HG03159 (cell line): Measurements from ENCODE around the gene GIMD1.
A peak's percentile ranks its signal among the peaks of the same experiment; 100 is the strongest.
"Not testable (repeated sequence)": the region's sequence is repeated elsewhere in the genome, so short reads cannot be mapped to it uniquely, and the experiment has no call there.

Source experiments
- ATAC-seq: cut with Tn5 transposase; IDR thresholded peaks from one replicate; pipeline ENCODE4 v1.9.1; 2021; ENCODE audit warnings: mild to moderate bottlenecking, moderate library complexity; ENCODE audit not compliant: unreplicated experiment

GIMD1 gene

GRCh38 chr4:106353786-106354185 is 14.8 kb downstream of the GIMD1 start:
- no peak for ATAC-seq

DNA sequence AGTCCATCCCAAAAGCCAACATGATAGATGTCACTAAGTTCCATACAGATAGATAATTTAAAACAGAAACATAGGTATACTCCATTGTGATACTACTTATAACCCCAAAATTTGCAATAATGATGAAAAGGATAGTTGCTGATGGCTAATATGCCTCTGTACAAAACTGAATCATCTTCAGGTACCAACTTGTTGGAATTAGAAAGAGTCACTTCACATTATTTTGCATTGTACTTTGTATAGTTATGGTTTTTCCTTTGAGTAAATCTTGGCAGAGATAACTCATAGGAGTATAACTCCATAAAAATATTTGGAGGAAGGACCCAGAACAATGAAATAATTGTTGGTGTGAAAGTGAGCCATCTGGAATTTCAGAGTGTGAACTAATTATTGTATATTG is 17.6 kb downstream of the GIMD1 start:
- no peak for ATAC-seq

GRCh38 chr4:106347167-106347566 is 21.4 kb downstream of the GIMD1 start:
- no peak for ATAC-seq

GRCh38 chr4:106344647-106344970 is 24.0 kb downstream of the GIMD1 start:
- no peak for ATAC-seq

DNA sequence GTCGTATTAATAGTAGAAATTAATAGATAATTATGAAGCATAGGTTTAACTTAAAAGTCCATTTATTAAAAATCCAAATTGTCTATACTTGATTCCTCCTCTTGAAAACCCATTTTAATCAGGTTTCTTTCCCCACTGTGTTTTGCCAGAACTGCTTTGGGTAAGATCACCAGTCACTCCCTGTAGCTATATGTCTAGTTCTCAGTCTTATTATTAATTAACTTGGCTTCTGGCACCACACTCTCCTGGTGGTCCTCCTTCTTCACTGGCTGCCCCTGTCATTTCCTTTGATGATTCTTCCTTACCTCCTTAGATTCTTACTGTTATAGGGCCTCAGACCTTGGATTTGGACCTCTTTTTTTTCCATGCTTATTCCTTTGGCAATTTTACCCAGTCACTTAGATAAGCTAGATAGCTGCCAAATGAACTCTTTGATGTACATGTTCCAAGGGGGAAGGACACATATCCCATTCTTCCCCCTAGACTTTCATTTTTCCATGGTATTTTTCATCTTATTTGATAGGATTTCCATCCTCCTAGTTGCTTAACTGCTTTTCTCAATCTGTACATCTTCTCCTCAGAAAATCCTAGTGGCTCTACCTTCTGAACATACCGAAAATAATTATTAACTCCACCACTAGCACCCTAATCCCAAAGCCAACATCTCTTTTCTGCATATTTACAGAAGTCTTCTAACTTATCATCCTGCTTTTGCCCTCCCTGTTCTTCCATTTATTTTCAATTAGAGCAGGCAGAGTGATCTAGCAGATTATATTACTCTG is 24.5 kb downstream of the GIMD1 start:
- no peak for ATAC-seq

DNA sequence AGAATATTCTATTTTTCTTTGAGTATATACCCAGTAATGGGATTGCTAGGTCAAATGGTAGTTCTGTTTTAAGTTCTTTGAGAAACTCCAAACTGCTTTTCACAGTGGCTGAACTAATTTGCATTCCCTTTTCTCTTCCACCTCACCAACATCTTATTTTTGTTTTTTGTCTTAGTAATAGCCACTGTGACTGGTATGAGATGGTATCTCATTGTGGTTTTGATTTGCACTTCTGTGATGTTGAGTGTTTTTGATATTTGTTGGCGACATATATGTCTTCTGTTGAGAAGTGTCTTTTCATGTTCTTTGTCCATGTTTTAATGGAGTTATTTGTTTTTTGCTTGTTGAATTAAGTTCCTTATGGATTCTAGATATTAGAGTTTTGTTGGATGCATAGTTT is 27.8 kb downstream of the GIMD1 start:
- ATAC-seq: no peak

- ATAC-seq: no peak
Measured at GRCh38 chr4:106339431-106339830, 29.1 kb downstream of the GIMD1 start.

DNA sequence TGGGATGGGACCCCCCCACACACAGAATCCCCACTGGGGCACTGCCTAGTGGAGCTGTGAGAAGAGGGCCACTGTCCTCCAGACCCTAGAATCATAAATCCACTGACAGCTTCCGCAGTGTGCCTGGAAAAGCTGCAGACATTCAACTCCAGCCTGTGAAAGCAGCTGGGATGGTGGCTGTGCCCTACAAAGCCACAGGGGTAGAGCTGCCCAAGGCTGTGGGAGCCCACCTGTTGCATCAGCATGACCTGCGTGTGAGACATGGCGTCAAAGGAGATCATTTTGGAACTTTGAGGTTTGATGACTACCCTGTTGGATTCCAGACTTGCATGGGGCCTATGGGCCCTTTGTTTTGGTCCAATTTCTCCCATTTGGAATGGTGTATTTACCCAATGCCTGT is 29.9 kb downstream of the GIMD1 start:
- ATAC-seq: no peak

GRCh38 chr4:106337916-106338315 is 30.7 kb downstream of the GIMD1 start:
- no peak for ATAC-seq

DNA sequence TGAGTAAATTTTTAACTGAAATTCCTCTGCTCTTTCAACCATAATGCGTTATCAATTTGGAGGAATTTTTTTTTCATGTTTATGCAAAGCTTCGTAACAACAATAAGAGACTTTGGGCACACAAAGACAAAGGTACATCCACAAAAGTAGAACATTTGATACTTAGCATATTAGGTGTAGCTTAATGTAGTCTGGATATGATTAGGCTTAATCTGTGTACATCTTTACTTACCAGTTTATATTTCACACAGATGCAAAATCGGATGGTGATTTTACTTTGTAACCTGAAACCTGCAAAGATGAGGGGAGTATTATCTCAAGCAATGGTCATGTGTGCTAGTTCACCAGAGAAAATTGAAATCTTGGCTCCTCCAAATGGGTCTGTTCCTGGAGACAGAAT is 32.0 kb downstream of the GIMD1 start:
- ATAC-seq: no peak

DNA sequence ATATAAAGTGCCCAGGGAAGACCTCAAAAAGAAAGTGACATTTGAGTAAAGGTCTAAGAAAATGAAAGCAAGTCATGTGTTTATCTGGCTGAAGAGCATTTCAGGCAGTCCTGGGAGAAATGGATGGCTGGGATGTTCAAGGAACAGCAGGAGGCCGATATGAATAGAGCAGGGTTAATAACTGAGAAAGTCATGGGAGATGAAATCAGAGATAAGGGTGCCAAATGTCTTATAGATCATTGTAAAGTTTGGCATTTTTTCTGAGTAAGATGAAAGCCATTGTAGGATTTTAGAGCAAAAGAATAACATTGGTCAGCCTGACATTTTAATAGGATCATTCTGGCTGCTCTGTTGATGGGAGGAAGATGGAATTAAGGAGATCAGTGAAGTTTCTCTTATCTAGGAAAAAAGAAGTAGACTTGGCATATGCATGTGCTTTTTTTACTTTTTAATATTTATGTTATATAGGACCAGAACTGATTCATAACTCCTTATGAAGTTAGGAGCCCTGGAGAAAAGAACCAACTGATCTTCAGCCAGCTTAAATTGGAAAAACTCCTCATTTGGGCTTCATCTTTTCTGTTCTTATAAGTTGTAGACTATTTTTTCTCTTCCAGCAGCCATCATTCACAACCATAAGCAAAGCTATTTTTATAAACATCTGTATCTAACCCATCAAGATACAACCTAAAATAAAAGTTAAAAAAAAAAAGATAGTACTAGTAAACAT is 33.7 kb downstream of the GIMD1 start:
- no peak for ATAC-seq

GRCh38 chr4:106333186-106333585 is 35.4 kb downstream of the GIMD1 start:
- ATAC-seq: no peak

DNA sequence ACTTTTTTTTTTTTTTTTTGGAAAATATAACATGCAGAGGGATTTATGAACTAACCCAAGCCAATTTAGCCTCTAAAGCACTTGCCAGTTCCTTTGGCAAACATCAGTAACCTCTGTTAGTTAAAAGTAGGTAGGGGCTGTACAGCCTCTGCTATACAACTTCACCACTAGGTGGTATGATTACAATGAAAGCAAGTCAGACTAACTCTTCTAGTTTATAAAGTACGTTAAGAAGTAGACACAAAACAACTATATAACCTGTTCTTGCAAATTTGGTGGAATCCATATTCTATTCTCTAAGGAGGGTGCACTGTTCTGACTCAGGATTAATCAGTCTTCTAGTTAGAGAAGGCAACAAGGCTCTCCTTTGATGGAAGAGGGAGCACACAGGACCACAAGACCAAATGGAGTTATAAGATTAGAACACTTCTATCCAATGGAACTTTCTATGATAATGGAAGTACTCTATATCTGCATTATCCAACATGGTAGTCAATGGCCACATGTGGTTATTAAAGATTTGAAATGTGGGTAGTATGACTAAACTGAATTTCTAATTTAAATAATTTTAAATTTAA is 39.4 kb downstream of the GIMD1 start:
- ATAC-seq: peak; percentile 92

DNA sequence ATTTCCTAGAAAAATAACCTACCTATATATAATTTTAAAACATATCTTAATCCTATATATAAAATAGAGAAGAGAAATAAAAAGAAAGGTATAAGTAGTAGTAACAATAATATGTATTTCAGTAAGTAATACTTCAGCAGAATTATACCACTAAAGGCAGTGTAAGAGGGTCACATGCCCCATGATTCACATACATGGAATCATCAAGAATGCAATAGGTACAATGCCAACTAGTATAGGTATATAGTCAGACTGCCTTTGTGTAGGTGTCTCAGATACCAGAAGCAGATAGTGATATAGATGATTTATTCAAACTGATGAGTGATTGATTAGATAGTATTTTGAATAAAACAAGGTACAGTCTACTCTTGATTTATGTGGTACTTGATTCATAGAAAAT is 42.8 kb downstream of the GIMD1 start:
- ATAC-seq: no peak

DNA sequence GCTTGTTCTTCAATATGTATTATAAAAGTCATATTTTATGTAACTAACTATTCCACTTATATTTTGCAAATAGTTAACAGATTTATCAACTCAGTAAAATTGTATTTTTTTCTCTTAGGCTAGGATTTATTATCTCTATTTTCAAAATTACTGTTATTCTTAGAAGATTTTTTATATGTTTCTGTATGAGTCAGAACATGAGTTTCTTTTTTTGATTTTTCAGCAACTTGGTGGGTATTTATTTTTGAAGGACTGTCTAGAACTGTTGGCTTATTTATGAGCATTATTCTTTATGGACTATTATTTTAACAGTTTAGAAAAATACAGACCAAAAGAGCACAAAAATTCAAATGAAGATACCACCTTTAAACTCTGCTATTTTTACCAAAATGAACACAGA is 45.5 kb downstream of the GIMD1 start:
- no peak for ATAC-seq

GRCh38 chr4:106321814-106322213 is 46.8 kb downstream of the GIMD1 start:
- not testable (repeated sequence) for ATAC-seq

GRCh38 chr4:106321168-106321567 is 47.4 kb downstream of the GIMD1 start:
- not testable (repeated sequence) for ATAC-seq

DNA sequence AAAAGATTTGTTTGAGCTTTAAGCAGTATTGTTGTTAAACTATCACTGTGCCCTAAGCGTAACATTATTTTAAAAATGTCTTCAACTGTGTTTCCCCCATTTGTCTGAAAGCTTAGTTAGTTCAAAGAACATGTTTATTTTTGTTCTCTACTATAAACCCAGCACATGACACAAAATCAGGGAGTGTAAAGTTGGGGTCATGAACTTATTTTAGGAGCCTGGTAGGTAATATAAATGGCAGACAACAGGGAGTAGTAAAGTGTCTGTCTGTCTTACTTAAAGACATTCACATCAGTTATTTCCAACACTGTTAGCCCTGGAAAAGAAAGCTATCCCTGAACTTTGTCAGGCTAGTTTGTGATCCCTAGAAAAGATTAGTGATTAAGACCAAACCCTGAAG is 48.3 kb downstream of the GIMD1 start:
- no peak for ATAC-seq

- ATAC-seq: no peak
Measured at GRCh38 chr4:106318511-106318910, 50.1 kb downstream of the GIMD1 start.

GRCh38 chr4:106317815-106318214 is 50.8 kb downstream of the GIMD1 start:
- ATAC-seq: no peak

GRCh38 chr4:106316773-106317409 is 51.7 kb downstream of the GIMD1 start:
- ATAC-seq: peak; percentile 1
